Inflammatory macrophage (primary cell): ENCODE results near the gene COLEC12.

Experiments used
- DNase-seq, 2 donors: peaks; one replicate each; pipeline ENCODE4 v3.0.0-alpha.2; 2020 to 2022
- total RNA-seq, 18 experiments: gene quantifications; one replicate each; lab custom pipeline; 2026; ENCODE audit warnings: mixed read lengths in 6 of 18, inconsistent platforms in 2 of 18; lab: John Stamatoyannopoulos, UW

Gene COLEC12
- total RNA-seq, result 10.0 to 155 (median 50.1) reads per million in 18 experiments

DNA sequence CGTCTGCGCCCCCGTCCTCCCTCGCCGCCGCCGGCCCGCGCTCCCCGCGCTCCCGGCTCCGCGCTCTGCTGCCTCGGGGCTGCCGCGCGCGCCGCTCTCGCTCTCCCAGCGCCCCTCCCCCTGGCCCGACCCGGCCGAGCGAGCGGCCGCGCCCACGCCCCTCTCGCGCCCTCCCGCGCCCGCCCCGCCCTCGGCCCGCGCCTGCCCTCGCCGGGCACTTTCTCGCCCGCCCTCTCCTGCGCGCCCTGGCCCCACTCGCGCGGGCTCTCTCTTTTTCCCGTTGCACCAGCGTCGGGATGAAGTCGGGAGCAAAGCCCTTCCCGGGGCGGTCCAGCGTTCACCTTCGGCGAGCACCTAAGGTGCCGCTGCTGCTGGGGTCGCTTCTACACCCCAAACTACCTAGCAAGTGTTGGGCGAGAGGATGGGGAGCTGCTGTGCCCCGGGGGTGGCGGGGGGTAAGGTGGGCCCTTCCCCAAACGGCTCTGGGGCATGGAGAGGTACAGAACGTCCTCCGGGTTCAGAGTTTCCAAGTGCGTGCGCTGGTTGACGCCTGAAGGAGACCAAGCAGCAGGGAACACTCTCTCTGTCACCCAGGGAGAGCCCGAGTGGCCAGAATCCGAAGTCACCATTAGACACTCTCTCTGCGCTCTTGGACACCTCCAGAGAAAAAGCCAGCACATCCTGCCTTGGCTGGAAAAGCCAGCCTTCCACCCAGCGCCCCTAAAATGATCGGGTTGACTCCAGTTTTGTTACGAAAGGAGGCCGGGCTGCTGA is at the start of gene COLEC12:
COLEC12 (minus strand) TSS at position 70 of the 774 bp plus-strand sequence. CDS start 187 bp downstream, outside the sequence.
- DNase-seq, result peak in 1 of 2 donors; percentile 24

DNA sequence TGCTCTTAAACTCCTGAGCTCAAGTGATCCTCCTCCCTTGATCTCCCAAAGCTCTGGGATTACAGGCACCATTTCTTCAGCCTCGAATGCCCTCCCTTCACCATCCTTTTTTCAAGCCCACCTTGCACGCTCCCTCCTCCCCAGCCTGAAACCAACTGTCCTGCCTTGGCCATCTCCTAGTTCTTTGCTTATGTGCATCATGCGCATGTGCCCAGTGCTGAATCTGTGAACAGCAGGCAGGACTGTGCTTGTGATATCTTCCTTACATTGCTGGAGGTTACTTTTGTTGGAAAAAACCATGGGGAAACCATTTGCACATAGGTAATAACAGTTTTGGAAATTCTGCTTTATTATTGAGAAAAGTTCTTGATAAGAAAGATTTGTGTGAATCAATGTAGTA is 49.5 kb upstream of the COLEC12 start:
- DNase-seq, result no peak

DNA sequence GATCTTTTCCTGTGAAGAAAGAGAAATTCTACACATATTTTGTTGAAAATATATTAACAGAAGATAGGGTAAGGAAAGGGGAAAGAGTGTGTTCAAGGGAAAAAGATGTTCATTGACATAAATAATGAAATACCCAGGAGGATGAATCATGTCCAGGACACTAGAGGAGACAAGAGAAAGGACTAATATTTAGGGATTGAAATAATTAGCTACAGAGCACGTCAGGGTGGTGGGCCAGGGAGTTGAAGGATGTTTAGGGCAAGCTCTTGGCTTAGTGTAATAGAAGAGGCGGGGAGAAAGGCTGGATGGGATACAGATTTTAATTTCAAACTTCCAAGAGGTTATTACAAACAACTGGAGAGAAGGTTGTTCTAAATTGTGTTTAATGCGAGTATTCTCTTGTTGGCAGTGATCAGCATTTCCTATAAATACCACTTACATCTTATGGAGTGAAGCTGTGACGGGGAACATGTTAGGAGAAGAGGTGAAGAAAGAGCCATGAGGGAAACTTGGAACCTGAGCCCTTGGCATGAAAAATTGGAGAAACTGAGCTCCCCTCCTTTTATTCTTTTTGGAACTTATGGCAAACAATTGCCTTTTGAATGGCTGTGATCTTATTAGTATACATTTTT is 43.1 kb upstream of the COLEC12 start:
- no peak for DNase-seq

DNA sequence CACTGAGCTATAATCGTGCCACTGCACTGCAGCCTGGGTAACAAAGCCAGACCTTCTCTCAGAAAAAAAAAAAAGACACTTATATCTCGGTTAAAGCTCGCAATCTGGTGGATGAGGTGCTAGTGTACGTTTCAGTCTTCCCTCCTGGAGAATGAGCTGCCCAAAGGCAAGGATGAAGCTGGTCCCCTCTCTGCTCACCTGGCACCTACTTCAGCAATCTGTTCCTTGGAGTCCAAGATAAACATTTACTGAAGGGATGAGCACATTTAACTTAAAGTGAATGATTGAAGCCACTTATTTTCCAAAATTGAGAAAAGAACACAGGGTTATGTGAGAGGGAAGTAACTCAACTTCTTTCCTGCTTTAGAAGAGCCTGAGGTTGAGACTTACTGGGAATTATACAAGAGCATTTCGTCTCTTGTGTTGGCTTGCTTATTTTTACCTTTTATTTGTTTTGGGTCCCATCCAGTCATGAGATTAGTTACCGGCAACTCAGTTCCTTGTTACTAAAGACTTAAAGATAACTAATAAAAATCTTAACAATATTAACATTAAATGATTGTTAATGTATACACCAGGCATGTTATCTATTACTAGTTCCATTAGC is 33.6 kb upstream of the COLEC12 start:
- no peak for DNase-seq

DNA sequence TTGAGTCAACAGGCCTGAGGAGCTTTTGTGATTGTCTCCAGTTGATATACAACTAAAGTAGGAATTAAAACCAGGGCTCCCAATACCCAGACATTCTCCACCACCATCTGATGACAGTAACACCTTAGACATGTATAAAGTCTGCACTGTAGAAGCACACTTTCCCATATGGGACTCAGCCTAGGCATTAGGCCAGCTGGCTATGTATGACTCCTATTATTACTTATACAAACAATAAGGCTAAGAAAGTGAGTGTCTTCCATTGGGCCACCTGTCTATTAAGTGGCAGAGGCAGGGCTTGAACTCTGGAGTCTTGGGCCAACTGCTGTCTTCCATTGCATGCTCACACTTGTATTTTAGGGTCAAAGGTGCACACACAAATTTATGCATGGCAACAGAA is 32.1 kb upstream of the COLEC12 start:
- no peak for DNase-seq

DNA sequence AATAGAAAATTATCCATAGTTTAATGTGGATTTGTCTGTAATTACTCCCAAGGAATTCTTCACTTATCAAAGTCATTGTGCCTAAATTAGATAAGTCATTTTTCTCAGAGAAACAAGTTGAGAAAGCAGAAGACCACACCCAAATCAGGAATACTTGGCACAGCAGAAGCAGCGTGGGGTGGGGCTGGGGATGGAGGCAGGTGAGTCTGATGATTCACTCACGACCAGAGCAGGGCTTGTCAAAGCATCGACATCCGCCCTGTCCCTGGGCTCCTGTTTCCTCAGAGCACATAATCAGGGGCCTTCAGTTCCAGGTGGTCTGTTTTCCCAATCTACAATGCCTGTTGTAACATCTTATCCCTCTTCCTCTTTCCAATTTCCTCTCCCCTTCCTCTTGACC is 31.5 kb upstream of the COLEC12 start:
- DNase-seq, result no peak

DNA sequence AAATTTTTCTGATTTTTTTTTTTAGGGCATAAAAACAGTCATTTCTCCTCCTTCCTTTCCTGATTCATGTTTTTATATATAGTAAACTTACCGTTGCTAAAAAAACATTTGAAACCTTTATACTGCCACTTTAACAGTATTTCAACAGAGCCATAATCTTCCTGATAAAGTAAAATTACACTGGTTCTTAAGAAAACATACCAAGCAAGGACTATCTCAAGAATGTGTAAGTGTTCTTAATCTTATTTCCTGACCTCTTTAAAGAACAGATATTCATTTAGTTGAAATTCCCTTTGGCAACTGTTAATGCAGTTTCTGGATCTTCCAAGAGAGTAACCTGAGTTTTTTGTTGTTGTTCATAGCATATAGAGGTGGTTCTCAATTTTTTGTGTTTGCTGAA is 26.6 kb upstream of the COLEC12 start:
- no peak for DNase-seq

DNA sequence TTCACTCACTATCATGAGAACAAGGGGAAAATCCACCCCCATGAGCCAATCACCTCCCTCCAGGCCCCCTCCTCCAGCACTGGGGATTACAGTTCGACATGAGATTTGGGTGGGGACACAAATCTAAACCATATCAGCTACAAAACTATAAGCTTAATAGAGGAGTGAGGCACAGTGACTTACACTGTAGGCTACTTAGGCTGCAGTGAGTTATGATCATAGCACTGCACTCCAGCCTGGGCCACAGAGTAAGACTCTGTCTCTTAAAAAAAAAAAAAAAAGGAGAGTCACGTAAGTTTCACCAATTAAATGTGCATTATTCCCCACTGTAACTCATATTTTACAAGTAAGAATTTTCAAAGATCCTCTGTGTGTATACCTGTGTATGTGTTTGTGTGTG is 26.2 kb upstream of the COLEC12 start:
- no peak for DNase-seq

DNA sequence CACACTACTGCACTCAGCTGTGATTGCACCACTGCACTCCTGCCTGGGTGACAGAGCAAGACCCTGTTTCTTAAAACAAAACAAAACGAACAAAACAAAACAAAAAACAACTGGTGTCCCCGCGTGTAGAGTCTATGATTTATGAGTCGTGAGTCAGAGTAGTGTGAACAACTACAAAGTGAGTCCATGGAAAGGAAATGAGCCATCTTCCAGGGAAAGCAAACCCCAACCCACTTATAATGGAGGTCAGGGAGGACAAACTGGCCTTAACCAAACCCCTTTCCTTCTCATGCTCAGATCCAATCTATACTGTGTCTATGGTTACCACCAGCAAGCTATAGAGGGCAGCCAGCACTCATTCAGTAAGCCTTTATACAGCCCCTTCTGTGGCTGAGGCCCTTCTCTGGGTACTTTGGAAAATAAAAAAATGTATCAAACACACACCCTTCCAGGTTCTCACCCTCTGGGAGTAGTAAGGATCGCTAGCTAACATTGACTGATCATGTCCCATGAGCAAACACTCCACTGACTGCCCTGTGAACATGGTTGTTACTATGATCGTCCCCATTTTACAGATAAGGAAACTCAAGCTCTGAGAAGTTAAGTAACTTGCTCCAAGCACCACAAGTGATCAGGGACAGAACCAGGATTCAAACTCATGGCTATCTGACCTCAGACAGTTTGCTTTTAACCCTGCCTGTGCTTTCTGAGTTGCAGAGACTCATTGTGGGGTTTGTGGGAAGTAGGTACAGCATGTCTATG is 24.7 kb upstream of the COLEC12 start:
- DNase-seq, result no peak

DNA sequence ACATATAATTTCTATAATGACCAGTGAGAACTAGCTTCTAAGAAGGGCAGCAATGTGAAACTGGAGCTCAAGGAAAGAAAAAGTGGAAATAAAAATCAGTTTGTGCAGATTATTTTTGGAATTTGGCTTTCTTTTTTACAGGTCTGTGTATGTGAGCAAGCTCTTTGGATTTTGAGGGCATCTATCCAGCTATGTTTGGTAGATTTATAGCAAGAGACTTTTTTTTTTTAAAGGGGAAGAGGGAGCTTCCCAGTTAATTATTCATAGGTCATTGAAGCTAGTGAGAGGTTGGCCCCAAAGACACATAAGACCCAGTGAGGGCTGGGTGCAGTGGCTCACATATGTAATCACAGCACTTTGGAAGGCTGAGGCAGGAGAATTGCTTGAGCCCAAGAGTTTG is 24.0 kb upstream of the COLEC12 start:
- no peak for DNase-seq

DNA sequence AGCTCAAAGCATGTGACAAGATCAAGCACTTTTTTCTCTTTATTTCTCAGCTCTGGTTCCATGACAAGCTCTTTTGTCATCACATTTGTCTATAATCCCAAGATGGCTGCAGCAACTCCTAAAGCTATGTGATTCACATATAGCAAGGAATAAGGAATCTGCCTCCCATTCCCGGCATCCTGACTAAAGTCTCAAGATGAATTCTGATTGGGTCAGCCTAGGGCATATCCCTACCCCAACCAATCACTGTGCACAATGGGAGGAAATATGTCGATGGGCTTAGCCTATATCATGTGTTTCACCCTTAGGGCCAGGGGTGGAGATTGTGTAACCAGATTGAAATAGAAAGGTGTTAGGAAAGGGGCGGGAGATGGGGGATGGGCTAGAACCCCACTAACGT is 23.1 kb upstream of the COLEC12 start:
- DNase-seq, result no peak

DNA sequence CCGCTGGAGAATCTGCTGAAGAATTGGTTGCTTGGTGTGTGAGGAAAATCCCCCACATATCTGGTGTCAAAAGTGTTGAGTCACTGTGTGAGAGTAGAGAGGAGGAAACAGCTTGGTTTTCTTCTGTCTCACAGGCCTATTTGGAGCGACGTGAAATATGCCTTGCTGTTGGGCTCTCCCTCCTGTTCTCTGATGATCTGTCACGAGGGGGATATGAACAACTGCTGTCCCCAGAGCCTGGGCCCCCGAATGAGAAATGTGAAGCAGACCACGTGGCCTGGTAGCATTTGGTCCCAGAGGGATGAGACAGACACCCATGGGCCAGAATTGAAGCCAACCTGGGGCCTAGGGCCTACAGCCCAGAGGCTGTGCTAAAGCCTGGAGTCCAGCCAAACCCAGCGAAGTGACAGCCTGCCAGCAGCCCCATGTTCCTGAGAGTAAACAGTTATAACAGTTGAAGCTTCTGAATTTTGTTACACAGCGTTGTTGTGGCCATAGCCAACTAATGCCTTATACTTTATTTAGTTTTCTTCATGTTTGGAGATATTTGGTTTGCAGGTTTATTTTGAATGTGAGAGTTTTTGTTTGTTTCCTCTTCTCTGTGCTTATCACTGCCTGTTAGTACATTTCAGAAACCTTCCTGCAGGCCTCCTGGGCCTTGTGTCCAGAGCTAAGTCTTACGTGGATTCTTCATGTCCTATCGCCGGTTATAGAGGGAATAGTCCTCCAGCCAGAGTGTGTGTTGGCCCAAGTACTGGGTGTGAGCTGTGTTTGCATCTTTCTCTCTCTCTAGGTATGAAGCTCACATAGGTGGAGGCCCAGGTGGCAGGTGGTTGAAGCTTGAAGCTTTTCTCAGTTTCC is 18.7 kb upstream of the COLEC12 start:
- peak; percentile 56 to 58 for DNase-seq

DNA sequence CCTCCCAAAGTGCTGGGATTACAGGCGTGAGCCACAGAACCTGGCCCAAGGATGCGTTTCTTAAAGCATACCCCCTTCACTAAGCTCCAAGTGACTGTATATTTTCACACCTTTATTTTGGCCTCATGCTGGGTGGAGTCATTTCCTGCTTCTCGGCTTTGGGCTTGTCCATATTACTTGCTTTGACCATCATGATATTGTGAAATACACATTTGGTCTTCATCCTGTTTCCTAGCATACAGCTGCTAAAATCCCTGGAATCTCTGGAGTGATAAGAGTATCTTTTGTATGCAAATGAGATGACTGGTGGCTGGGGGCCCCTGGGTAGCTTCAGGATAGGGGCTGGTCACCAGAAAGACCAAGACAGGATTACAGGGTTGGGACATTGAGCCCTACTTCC is 17.6 kb upstream of the COLEC12 start:
- DNase-seq, result no peak

DNA sequence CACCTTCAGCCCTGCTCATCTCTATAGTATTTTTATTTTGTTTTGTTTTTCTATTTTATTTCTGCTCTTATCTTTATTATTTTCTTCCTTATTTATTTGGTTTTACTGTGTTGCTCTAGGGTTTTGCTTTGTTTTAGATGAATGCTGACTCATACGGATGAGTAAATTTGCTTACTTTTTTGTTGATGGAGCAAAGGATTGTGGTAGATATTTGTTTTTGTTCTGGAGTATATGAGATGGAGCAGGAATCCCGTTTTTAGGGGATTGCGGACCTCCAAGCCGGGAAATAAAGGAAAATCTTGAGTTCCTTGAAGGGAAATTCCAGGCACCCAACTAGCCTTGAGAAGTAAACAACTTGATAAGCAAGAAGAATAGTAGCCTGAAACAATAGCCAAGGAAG is 15.3 kb upstream of the COLEC12 start:
- no peak for DNase-seq

DNA sequence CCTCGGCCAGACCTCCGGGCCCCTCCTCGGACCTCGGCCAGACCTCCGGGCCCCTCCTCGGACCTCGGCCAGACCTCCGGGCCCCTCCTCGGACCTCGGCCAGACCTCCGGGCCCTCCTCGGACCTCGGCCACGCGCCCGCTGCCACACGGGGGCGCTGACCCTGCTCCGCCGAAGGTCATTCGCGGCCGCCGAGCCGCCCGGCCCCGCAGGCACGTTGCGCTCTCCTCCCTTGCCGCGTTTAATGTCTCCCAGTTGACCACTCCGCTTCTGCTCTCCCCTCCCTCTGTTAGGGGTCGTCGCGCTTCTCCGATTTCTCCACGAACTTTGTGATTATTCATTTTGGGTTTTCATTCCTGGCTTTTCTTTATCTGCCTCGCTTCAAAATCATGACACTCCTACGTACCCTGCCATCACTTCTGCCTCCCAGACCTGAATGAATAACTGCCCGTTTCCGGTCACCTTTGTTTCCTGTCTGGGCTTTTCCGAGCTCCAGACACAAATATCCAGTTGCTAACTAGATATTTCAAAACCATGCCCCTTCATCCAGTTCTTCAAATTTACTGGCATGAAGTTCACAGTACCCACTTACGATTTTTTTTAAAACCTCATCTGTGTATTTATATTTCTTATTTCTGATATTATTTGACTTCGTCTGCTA is 14.8 kb upstream of the COLEC12 start:
- DNase-seq, result no peak

DNA sequence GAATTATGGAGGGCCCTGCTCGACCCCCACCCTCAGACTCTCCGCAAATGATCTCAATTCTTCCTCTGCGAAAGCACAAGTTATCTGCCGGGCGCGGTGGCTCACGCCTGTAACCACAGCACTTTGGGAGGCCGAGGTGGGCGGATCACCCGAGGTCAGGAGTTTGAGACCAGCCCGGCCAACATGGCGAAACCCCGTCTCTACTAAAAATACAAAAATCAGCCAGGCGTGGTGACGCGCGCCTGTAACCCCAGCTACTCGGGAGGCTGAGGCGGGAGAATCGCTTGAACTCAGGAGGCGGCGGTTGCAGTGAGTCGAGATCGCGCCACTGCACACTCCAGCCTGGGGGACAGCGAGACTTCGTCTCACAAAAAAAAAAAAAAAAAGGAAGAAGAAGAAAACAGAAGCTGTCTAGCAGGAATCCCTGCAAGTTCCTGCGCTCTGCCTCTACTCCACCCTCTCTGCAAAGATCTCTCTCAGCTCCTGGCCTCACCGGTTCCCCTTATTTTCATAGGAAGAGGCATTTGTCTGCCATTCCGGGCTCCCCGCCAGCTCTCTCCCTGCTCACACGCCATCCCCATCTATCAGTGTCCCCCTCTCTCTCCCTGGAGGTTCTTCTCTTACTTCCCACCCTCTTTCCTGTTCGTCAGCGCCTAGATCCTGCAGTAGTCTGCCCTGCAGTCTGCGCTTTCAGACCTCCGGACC is 13.5 kb upstream of the COLEC12 start:
- no peak for DNase-seq

DNA sequence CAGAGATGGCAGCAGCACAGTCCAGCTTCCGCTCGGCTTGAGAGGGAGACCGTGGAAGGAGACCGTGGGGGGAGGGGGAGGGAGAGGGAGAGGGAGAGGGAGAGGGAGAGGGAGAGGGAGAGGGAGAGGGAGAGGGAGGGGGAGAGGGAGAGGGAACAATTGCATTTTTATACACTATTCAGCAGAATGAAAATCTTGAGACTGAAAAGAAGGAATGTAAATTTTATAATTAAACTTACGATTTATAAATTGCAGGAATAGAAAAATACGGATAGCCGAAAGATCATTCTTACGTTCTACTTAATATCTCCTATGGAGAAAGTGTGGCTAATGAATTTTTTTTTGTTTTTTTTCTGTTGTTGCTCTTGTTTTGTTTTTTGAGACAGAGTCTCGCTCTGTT is 12.5 kb upstream of the COLEC12 start:
- no peak for DNase-seq

DNA sequence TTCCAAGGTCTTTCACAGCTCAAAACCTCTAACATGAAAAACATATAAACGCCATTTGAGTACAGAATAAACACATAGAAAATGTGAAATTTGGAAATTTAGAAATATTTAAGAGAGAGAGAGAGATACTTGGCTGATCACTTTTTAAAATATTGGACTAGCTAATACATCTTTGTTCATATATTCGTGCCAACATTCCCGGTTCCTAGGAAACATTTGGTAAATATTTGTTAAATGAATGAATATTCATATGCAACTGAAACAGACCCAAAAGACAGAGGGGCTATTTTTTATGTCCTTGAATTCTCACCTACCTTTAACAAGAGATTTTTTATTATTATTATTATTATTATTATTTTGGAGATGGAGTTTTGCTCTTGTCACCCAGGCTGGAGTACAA is 8.3 kb upstream of the COLEC12 start:
- no peak for DNase-seq

DNA sequence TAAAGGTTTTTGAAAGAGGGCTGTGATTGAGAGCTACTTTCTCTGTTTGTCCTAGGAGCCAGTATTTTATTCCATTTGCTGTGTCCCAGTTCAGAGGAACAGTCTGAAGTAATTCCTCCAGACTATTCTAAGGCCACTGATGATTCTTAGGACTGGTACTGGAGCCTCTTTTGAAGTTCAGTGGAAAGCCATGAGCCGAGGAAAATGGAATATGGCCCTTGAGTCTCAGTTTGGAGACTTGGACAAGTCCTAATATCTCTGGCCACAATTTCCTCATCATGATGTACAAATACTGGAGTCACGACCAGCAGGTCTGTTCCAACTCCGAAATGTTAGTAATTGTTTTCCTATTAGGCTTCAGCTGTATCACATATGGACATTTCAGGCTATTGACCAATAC is 7.1 kb upstream of the COLEC12 start:
- DNase-seq, result no peak

DNA sequence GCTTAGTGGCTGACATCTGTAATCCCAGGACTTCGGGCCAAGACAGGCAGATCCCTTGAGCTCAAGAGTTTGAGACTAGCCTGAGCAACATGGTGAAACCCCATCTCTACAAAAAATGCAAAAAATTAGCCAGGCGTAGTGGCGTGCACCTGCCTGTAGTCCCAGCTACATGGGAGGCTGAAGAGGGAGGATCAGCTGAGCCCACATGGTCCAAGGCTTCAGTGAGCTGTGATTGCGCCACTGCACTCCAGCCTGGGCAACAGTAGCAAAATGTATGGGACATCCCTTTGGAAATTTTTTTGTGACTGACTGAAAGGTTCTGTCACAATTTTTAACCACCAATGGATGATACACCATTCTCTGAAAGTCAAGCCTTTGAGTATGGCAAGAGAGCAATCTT is 6.3 kb upstream of the COLEC12 start:
- no peak for DNase-seq

DNA sequence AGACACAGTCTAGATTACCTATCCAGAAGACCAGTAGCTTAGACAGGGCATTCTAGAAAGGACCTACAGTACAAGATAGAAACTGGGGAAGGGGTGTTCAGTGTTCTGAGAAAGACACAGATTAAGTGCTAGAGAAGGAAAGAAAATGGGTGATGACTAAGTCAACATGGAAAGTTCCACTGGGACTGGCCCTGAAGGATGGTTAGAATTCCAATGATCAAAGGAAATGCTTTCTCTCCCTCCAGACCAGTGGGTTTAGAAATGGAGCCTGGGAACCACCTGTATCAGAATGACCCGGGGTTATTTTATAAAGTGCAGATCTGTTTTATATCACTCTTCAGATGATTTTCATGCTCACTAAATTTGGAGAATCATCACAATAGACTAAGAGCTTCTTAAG is 5.8 kb upstream of the COLEC12 start:
- no peak for DNase-seq
